HFFc6 (cell line): Measurements from ENCODE around the gene PELI2. TPM values are rescaled to one million over a fixed set of nuclear protein-coding genes. Genes with fewer than 3 reads are reported as not detected.
A peak's percentile ranks its signal among the peaks of the same experiment; 100 is the strongest.

Experiments
- DNase-seq: peaks from one replicate; pipeline ENCODE4 v3.0.0-alpha.2; 2018
- H3K27ac Mint-ChIP-seq: 2 replicates; pipeline ENCODE4 v1.8.0; 2020; ENCODE audit warnings: mild to moderate bottlenecking, mixed read lengths
- H3K27me3 Mint-ChIP-seq: 2 replicates; pipeline ENCODE4 v1.8.0; 2021; ENCODE audit warnings: mild to moderate bottlenecking, moderate library complexity, mixed read lengths; ENCODE audit not compliant: insufficient read depth
- H3K36me3 Mint-ChIP-seq: 2 replicates; pipeline ENCODE4 v1.8.0; 2021; ENCODE audit warnings: low read depth, mixed read lengths
- H3K4me1 Mint-ChIP-seq: 2 replicates; pipeline ENCODE4 v1.8.0; 2020; ENCODE audit warnings: low read depth, mixed read lengths
- H3K4me3 Mint-ChIP-seq: 2 replicates; pipeline ENCODE4 v1.8.0; 2020; ENCODE audit warnings: mild to moderate bottlenecking, moderate library complexity, mixed read lengths
- H3K9me3 Mint-ChIP-seq: 2 replicates; pipeline ENCODE4 v1.8.0; 2020; ENCODE audit warnings: mild to moderate bottlenecking, mixed read lengths
- total RNA-seq, 6 experiments: library from RNA; stranded (reverse); fragmentation: NEBNext Ultra II Directional; extraction: Animal tissue kit (Norgen Biotek cat#: 25700); gene quantifications; 2 replicates in 1 of 6; 3 replicates in 5 of 6; pipeline ENCODE4 v1.2.3, GENCODE V29; 2021
- TF ChIP-seq, protein P1 (sequence below): fragments of 200-600 bp; sonication (generic); IDR thresholded peaks from 2 replicates; pipeline ENCODE4 v1.5.0; 2021; ENCODE audit warnings: antibody characterized with exemption, mild to moderate bottlenecking

PELI2 gene
- total RNA-seq, 6 experiments from 2014 or later: 0.69 to 5.9 (median 4.6) TPM

DNA sequence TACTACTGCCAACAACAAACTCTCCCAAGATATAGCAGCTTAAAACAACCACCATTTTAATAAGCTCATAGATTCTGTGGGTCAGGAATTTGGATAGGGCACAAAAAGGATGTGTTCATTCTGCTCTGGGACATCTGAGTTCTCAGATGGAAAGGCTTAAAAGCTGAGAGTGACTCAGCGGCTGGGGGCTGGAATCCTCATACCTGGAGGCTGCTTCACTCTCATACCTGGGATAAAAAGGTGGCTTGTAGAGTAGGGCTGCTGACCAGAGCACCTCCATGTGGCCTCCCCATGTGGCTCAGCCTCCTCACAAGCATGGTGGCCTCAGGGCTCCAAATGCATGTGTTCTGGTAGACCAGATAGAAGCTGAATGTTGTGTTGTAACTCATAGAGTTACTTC lies 20.2 kb upstream of the PELI2 start:
- no peak for DNase-seq
- no peak overlapping the region for H3K4me3 Mint-ChIP-seq
- H3K9me3 Mint-ChIP-seq: no peaks in the 10 kb centered on the region
- H3K27ac Mint-ChIP-seq: no peak overlapping the region
- no peaks in the 10 kb centered on the region for H3K36me3 Mint-ChIP-seq
- H3K27me3 Mint-ChIP-seq: peaks cover 2% of the 10 kb centered on the region
- H3K4me1 Mint-ChIP-seq: peaks cover 34% of the 10 kb centered on the region
- TF ChIP-seq, protein P1, sequence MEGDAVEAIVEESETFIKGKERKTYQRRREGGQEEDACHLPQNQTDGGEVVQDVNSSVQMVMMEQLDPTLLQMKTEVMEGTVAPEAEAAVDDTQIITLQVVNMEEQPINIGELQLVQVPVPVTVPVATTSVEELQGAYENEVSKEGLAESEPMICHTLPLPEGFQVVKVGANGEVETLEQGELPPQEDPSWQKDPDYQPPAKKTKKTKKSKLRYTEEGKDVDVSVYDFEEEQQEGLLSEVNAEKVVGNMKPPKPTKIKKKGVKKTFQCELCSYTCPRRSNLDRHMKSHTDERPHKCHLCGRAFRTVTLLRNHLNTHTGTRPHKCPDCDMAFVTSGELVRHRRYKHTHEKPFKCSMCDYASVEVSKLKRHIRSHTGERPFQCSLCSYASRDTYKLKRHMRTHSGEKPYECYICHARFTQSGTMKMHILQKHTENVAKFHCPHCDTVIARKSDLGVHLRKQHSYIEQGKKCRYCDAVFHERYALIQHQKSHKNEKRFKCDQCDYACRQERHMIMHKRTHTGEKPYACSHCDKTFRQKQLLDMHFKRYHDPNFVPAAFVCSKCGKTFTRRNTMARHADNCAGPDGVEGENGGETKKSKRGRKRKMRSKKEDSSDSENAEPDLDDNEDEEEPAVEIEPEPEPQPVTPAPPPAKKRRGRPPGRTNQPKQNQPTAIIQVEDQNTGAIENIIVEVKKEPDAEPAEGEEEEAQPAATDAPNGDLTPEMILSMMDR: no peak

DNA sequence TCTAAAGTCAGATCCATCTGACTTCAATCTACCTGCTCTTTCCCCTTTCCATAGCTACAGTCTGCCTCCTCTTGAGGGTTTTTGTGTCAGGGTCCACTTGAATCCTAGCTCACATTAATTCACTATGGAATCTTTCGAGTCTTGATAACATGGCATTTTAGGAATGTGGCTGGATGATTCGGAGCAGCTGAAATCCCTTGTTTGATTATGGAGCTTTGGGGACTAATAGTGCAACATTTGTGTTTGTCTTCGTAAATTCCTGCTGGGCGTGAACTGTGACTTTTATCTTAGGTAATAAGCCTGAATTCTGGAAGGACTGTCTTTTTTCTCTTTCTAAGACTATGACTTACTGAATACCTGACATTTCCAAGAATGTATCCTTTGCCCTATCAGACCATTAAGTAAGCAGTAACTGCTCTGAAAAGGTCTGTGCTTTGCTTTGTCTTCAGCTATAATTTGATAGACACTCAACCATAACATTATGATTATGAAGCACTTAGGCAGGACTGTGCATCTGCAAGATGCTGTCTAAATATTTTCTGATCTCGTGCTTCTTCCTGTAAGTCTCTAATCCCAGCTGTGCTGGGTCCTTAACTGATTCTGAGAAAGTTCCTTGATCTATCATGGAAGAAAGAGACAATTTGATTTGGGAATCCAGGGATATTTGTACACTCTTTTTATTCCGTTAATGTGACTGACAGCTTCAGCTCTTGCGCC lies 19.0 kb upstream of the PELI2 start:
- no peak overlapping the region for H3K4me3 Mint-ChIP-seq
- no peaks in the 10 kb centered on the region for H3K9me3 Mint-ChIP-seq
- no peaks in the 10 kb centered on the region for H3K36me3 Mint-ChIP-seq
- TF ChIP-seq, protein P1: no peak
- no peak overlapping the region for H3K27ac Mint-ChIP-seq
- no peak for DNase-seq
- H3K27me3 Mint-ChIP-seq: peaks cover 2% of the 10 kb centered on the region
- H3K4me1 Mint-ChIP-seq: peaks cover 39% of the 10 kb centered on the region

DNA sequence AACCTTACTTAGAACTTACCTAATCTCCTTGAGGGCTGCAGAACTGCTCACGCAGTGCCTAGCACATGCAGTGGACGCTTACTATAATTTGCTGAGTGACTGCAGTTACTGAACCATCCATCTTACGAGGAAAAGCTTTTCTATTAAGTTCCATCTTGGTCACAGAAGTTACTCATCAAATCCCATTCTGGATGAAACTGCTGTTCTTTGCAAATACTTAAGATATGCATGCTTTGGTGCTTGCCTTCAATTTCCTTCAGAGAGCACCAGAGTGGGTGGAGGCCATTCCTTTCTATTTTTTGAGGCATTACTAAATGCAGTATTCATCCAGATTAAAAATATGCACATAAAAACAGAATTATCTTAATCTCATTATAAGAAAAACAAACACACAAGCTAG lies 17.7 kb upstream of the PELI2 start:
- DNase-seq: peak; percentile 40
- Mint-ChIP-seq H3K4me3 (no peak overlapping the region), H3K27ac (no peak overlapping the region), H3K4me1 (peaks cover 39% of the 10 kb centered on the region), H3K27me3 (peaks cover 2% of the 10 kb centered on the region; the same call in 1 of the 2 replicates), H3K9me3 (no peaks in the 10 kb centered on the region), H3K36me3 (no peaks in the 10 kb centered on the region)
- TF ChIP-seq, protein P1: no peak

DNA sequence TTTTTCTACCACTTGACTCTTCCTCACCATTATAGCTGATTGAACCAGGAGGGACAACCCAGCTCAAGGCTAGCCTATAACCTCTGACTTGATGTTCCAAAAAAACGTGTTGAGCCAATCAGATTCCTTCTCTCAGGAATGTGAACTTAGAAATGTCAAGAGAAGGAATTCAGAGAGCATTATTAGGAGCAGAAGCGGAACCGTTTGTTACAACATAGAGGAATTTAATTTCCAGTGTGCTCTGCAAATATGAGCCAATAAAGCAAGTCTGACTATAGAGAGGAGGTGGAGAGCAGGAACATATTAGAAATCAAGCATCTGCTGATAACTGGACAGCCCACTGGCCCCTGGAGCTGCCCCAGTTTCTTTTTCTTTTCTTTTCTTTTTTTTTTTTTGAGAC lies 15.3 kb upstream of the PELI2 start:
- peaks cover 3% of the 10 kb centered on the region; the same call in 1 of the 2 replicates for H3K27me3 Mint-ChIP-seq
- peaks cover 39% of the 10 kb centered on the region for H3K4me1 Mint-ChIP-seq
- H3K36me3 Mint-ChIP-seq: no peaks in the 10 kb centered on the region
- H3K27ac Mint-ChIP-seq: no peak overlapping the region
- H3K9me3 Mint-ChIP-seq: no peaks in the 10 kb centered on the region
- no peak for DNase-seq
- TF ChIP-seq, protein P1: no peak
- H3K4me3 Mint-ChIP-seq: peak overlapping the region; percentile 16; the same call in 1 of the 2 replicates

DNA sequence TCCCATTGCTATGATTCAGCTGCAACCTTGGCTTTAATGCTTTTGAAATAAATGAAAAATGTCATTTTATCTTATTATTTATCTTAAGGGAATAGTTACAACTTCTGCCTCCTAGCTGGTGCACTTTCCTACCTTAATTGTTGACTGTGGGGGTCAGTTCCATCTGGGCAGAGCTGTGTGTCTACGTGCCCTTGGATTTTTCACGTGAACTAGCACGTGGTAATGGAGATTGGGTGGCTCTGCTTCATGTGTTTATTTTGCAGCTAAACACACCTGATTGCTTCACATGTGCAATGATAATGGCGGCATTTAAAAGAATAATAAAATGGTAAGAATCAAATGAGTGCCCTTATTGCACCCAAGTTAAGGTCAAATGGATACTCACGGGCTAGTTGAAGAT lies 10.6 kb upstream of the PELI2 start:
- Mint-ChIP-seq H3K4me1 (peaks cover 8% of the 10 kb centered on the region; the same call in 1 of the 2 replicates), H3K27ac (no peak overlapping the region), H3K27me3 (peaks cover 15% of the 10 kb centered on the region), H3K36me3 (no peaks in the 10 kb centered on the region), H3K4me3 (no peak overlapping the region), H3K9me3 (no peaks in the 10 kb centered on the region)
- DNase-seq: no peak
- TF ChIP-seq, protein P1: no peak
